Psoas muscle (tissue), 8 donors: ENCODE data around the gene GFI1B. TPM values are rescaled to one million over a fixed set of nuclear protein-coding genes. Genes with fewer than 3 reads are reported as not detected.
A peak's percentile ranks its signal among the peaks of the same experiment; 100 is the strongest.
"Not testable (repeated sequence)": the region's sequence is repeated elsewhere in the genome, so short reads cannot be mapped to it uniquely, and the experiment has no call there.

ENCODE experiments used
- ATAC-seq, 4 donors: fragments of 200-7000 bp; cut with Tn5 transposase; one replicate each; pipeline ENCODE4 v1.9.1; 2020; ENCODE audit warnings: moderate library complexity in 3 of 4, mild to moderate bottlenecking in 2 of 4
- DNase-seq, 2 donors: peaks; one replicate each; pipeline ENCODE4 v3.0.0-alpha.2; 2020
- H3K27ac ChIP-seq: fragments of 200-600 bp; one replicate; pipeline ENCODE4 v1.8.0; 2022
- H3K27me3 ChIP-seq, 3 donors: fragments of 200-600 bp in 1 of 3; one replicate each; pipeline versions ENCODE4 v1.6.1 to v1.8.0; 2013 to 2022; ENCODE audit warnings: low read length in 2 of 3, mild to moderate bottlenecking in 2 of 3, moderate library complexity in 1 of 3; ENCODE audit not compliant: insufficient read depth in 3 of 3
- H3K36me3 ChIP-seq, 2 donors: fragments of 200-600 bp in 1 of 2; one replicate each; pipeline versions ENCODE4 v1.6.1 to v1.8.0; 2013 to 2022; ENCODE audit warnings: low read depth in 1 of 2, mild to moderate bottlenecking in 1 of 2, moderate library complexity in 1 of 2; ENCODE audit not compliant: insufficient read depth in 1 of 2
- H3K4me1 ChIP-seq: fragments of 200-600 bp; one replicate; pipeline ENCODE4 v1.8.0; 2022
- H3K4me3 ChIP-seq: fragments of 200-600 bp; one replicate; pipeline ENCODE4 v1.8.0; 2022; ENCODE audit warnings: mild to moderate bottlenecking
- H3K9me3 ChIP-seq: fragments of 200-600 bp; one replicate; pipeline ENCODE4 v1.8.0; 2022
- CTCF ChIP-seq: fragments of 200-600 bp; IDR thresholded peaks from one replicate; pipeline ENCODE4 v1.8.0; 2022; ENCODE audit warnings: antibody characterized with exemption
- WGBS, 3 donors: extraction: QIAGEN DNeasy Blood & Tissue Kit; methylation state at CpG; one replicate each; pipeline versions ENCODE4 v1.1.6 to v1.1.7; 2013; 5-methylcytosine and 5-hydroxymethylcytosine counted together
- intact Hi-C, 2 donors: fragments of 100-400 bp; cut with DNase I; formaldehyde crosslinking; loops; one replicate each; pipeline versions ENCODE4 v1.11.0 to v1.14.2; 2022
- polyA plus RNA-seq, 3 donors: library from polyadenylated mRNA; stranded (reverse); fragments of 200-250 nt; gene quantifications; one replicate each; pipeline ENCODE4 v1.2.3, GENCODE V29; 2013
- total RNA-seq, 4 donors: library from RNA; stranded (reverse); fragmentation: NEBNext Ultra II Directional in 2 of 4; extraction: Animal tissue kit (Norgen Biotek cat#: 25700) in 2 of 4; gene quantifications; one replicate each; pipeline versions ENCODE4 v1.2.1 to v1.2.4, GENCODE V29; 2021 to 2023
- donor health status: healthy with polysubstance abuse.
- donor health status: DM: no; HTN: no; CAD: no; lungs with moderate emphysema.
- donor health status: Bipolar disorder and iron deficiency.
- donor health status: healthy.
- donor health status: DM: yes; HTN: yes; CAD: no.
- donor health status: DM: no; HTN: no; CAD: no.
- donor health status: DM: no; HTN: no; CAD: no.
- donor health status: DM: yes; HTN: yes; CAD: no.

GFI1B gene
- total and polyA plus RNA-seq, 7 donors: 0.07 to 0.14 (median 0.12) TPM; not detected in 4

- H3K4me3 ChIP-seq: no peak overlapping the region
- no peak for TF ChIP-seq CTCF
- 80 to 85% (median 84%) methylated on average over 14 of the region's 14 CpGs for WGBS, 3 donors
- H3K4me1 ChIP-seq: peaks cover 4% of the 10 kb centered on the region
- DNase-seq: no peak
- intact Hi-C loops: no loop called here
- no peak overlapping the region for H3K27ac ChIP-seq
- no peaks in the 10 kb centered on the region for H3K36me3 ChIP-seq
- H3K9me3 ChIP-seq: no peaks in the 10 kb centered on the region
- no peak for ATAC-seq
- H3K27me3 ChIP-seq: peaks cover 0 to 20% (median 2%) of the 10 kb centered on the region in 3 donors
Observed at GRCh38 chr9:132988244-132989013, 9.9 kb downstream of the GFI1B start.

GRCh38 chr9:132989014-132989310 is 10.5 kb downstream of the GFI1B start:
- H3K4me3 ChIP-seq: no peak overlapping the region
- no peak overlapping the region for H3K27ac ChIP-seq
- no peaks in the 10 kb centered on the region for H3K9me3 ChIP-seq
- intact Hi-C loops: no loop called here
- peaks cover 4% of the 10 kb centered on the region for H3K4me1 ChIP-seq
- no peak for TF ChIP-seq CTCF
- ATAC-seq (no peak), DNase-seq (no peak)
- WGBS, 3 donors: 88 to 89% (median 88%) methylated on average over 13 of the region's 13 CpGs
- H3K36me3 ChIP-seq: no peaks in the 10 kb centered on the region
- peaks cover 0 to 20% (median 2%) of the 10 kb centered on the region in 3 donors for H3K27me3 ChIP-seq

GRCh38 chr9:132989414-132989996 is 11.0 kb downstream of the GFI1B start:
- no peak for TF ChIP-seq CTCF
- Histone ChIP-seq H3K4me1 (peaks cover 4% of the 10 kb centered on the region), H3K27me3 (peaks cover 0 to 21% (median 2%) of the 10 kb centered on the region in 3 donors), H3K27ac (no peak overlapping the region), H3K4me3 (no peak overlapping the region), H3K9me3 (no peaks in the 10 kb centered on the region), H3K36me3 (no peaks in the 10 kb centered on the region)
- no peak for DNase-seq
- 82 to 84% (median 83%) methylated on average over 23 of the region's 23 CpGs for WGBS, 3 donors
- ATAC-seq: peak in 2 of 4 donors; percentile 6 to 10
- intact Hi-C loops: no loop called here

- H3K4me1 ChIP-seq, H3K27ac ChIP-seq, H3K4me3 ChIP-seq, DNase-seq, intact Hi-C loops, H3K36me3 ChIP-seq, H3K9me3 ChIP-seq: not testable (repeated sequence)
- peak in 1 of 4 donors; percentile 47 for ATAC-seq
- WGBS, 3 donors: 83 to 87% (median 85%) methylated on average over 4 of the region's 4 CpGs
- peaks cover 0 to 27% (median 3%) of the 10 kb centered on the region in 3 donors for H3K27me3 ChIP-seq
Observed at GRCh38 chr9:132989998-132990557, 11.6 kb downstream of the GFI1B start.

- no peak for TF ChIP-seq CTCF
- H3K4me1 ChIP-seq: peaks cover 4% of the 10 kb centered on the region
- ATAC-seq: no peak
- H3K27ac ChIP-seq: no peak overlapping the region
- intact Hi-C loops: no loop called here
- no peak overlapping the region for H3K4me3 ChIP-seq
- 92 to 96% (median 96%) methylated on average over 11 to 14 of the region's 14 CpGs for WGBS, 3 donors
- no peak for DNase-seq
- no peaks in the 10 kb centered on the region for H3K9me3 ChIP-seq
- peaks cover 0 to 28% (median 5%) of the 10 kb centered on the region in 3 donors for H3K27me3 ChIP-seq
- no peaks in the 10 kb centered on the region for H3K36me3 ChIP-seq
Observed at GRCh38 chr9:132990781-132991180, 12.3 kb downstream of the GFI1B start.
